Measurements from ENCODE around the gene CHAT.
A peak's percentile ranks its signal among the peaks of the same experiment; 100 is the strongest.

DNA sequence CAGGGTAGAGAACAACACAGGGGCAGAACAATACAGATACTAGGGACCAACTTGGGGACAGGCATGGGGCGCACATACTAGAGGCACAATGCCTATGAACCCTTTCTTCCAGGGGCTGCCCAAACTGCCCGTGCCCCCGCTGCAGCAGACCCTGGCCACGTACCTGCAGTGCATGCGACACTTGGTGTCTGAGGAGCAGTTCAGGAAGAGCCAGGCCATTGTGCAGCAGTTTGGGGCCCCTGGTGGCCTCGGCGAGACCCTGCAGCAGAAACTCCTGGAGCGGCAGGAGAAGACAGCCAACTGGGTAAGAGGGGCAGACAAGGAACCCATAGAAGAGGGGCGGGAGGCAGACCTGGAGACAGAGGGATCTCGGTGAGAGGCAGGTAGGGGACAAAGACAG, 5.8 kb downstream of the CHAT start:
- TF ChIP-seq, protein P1, sequence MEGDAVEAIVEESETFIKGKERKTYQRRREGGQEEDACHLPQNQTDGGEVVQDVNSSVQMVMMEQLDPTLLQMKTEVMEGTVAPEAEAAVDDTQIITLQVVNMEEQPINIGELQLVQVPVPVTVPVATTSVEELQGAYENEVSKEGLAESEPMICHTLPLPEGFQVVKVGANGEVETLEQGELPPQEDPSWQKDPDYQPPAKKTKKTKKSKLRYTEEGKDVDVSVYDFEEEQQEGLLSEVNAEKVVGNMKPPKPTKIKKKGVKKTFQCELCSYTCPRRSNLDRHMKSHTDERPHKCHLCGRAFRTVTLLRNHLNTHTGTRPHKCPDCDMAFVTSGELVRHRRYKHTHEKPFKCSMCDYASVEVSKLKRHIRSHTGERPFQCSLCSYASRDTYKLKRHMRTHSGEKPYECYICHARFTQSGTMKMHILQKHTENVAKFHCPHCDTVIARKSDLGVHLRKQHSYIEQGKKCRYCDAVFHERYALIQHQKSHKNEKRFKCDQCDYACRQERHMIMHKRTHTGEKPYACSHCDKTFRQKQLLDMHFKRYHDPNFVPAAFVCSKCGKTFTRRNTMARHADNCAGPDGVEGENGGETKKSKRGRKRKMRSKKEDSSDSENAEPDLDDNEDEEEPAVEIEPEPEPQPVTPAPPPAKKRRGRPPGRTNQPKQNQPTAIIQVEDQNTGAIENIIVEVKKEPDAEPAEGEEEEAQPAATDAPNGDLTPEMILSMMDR (IDR thresholded peaks at IDR 0.05) = peak; percentile 40
- TF ChIP-seq EZH2 (IDR thresholded peaks at IDR 0.05) = no peak
